GM19324 (cell line): ENCODE measurements around the gene RPS6KA5.
"Not testable (repeated sequence)": the region's sequence is repeated elsewhere in the genome, so short reads cannot be mapped to it uniquely, and the experiment has no call there.

Experiments used
- ATAC-seq: cut with Tn5 transposase; IDR thresholded peaks from one replicate; pipeline ENCODE4 v1.9.1; 2021; ENCODE audit warnings: mild to moderate bottlenecking, moderate library complexity; ENCODE audit not compliant: unreplicated experiment, low FRiP score

The RPS6KA5 gene

GRCh38 chr14:90991690-90992443 lies 68.6 kb downstream of the RPS6KA5 start:
- ATAC-seq = no peak

GRCh38 chr14:90990141-90990540 lies 70.3 kb downstream of the RPS6KA5 start:
- no peak for ATAC-seq

- ATAC-seq = no peak
Observed at GRCh38 chr14:90987140-90987539, 73.3 kb downstream of the RPS6KA5 start.

- no peak for ATAC-seq
Observed at GRCh38 chr14:90986510-90986909, 73.9 kb downstream of the RPS6KA5 start.

GRCh38 chr14:90985601-90986242 lies 74.7 kb downstream of the RPS6KA5 start:
- no peak for ATAC-seq

GRCh38 chr14:90983560-90983959 lies 76.9 kb downstream of the RPS6KA5 start:
- no peak for ATAC-seq

- no peak for ATAC-seq
Observed at GRCh38 chr14:90981636-90982035, 78.8 kb downstream of the RPS6KA5 start.

GRCh38 chr14:90980636-90981035 lies 79.8 kb downstream of the RPS6KA5 start:
- ATAC-seq = not testable (repeated sequence)

GRCh38 chr14:90979515-90979914 lies 80.9 kb downstream of the RPS6KA5 start:
- ATAC-seq = no peak

GRCh38 chr14:90976101-90976500 lies 84.3 kb downstream of the RPS6KA5 start:
- no peak for ATAC-seq

- ATAC-seq = no peak
Observed at GRCh38 chr14:90971687-90972086, 88.8 kb downstream of the RPS6KA5 start.

- ATAC-seq = no peak
Observed at GRCh38 chr14:90970167-90970600, 90.3 kb downstream of the RPS6KA5 start.

- ATAC-seq = no peak
Observed at GRCh38 chr14:90969531-90970166, 90.8 kb downstream of the RPS6KA5 start.

- no peak for ATAC-seq
Observed at GRCh38 chr14:90968025-90968424, 92.4 kb downstream of the RPS6KA5 start.

GRCh38 chr14:90966493-90966892 lies 93.9 kb downstream of the RPS6KA5 start:
- ATAC-seq = no peak

GRCh38 chr14:90965765-90966164 lies 94.7 kb downstream of the RPS6KA5 start:
- ATAC-seq = no peak

GRCh38 chr14:90963343-90963742 lies 97.1 kb downstream of the RPS6KA5 start:
- ATAC-seq = no peak

GRCh38 chr14:90962505-90963109 lies 97.8 kb downstream of the RPS6KA5 start:
- no peak for ATAC-seq

- no peak for ATAC-seq
Observed at GRCh38 chr14:90960818-90961217, 99.6 kb downstream of the RPS6KA5 start.

- no peak for ATAC-seq
Observed at GRCh38 chr14:90959344-90959743, 101.1 kb downstream of the RPS6KA5 start.

- no peak for ATAC-seq
Observed at GRCh38 chr14:90956273-90956672, 104.2 kb downstream of the RPS6KA5 start.
